ENCODE measurements around the gene CYBA.

CYBA gene

GRCh38 chr16:88635671-88636319, 15.1 kb downstream of the CYBA start:
- no peak for TF ChIP-seq CTCF (IDR thresholded peaks at IDR 0.05; ENCODE audit: extremely low read depth, insufficient read depth, missing control alignments)
- no peak for DNase-seq (ENCODE audit: low spot score)
- in situ Hi-C loops (cut with MboI; ENCODE audit: low pct_unique_long_range_greater_than_20kb, low sequenced_read_pairs, unreplicated experiment), result no loop called here

- in situ Hi-C loops (cut with MboI; ENCODE audit: low pct_unique_long_range_greater_than_20kb, low sequenced_read_pairs, unreplicated experiment), result no loop called here
- DNase-seq (ENCODE audit: low spot score), result no peak
- TF ChIP-seq CTCF (IDR thresholded peaks at IDR 0.05; ENCODE audit: extremely low read depth, insufficient read depth, missing control alignments), result peak; percentile 3
These were observed 15.7 kb downstream of the CYBA start for GRCh38 chr16:88634994-88635670.

- no peak for TF ChIP-seq CTCF (IDR thresholded peaks at IDR 0.05; ENCODE audit: extremely low read depth, insufficient read depth, missing control alignments)
- peak; percentile 87 for DNase-seq (ENCODE audit: low spot score)
- in situ Hi-C loops (cut with MboI; ENCODE audit: low pct_unique_long_range_greater_than_20kb, low sequenced_read_pairs, unreplicated experiment), result no loop called here
These were observed 16.5 kb downstream of the CYBA start for GRCh38 chr16:88634141-88634993.

- peak; percentile 87 for DNase-seq (ENCODE audit: low spot score)
- in situ Hi-C loops (cut with MboI; ENCODE audit: low pct_unique_long_range_greater_than_20kb, low sequenced_read_pairs, unreplicated experiment), result no loop called here
- TF ChIP-seq CTCF (IDR thresholded peaks at IDR 0.05; ENCODE audit: extremely low read depth, insufficient read depth, missing control alignments), result peak; percentile 56
These were observed 17.1 kb downstream of the CYBA start for GRCh38 chr16:88633684-88634140.

- no peak for DNase-seq (ENCODE audit: low spot score)
- in situ Hi-C loops (cut with MboI; ENCODE audit: low pct_unique_long_range_greater_than_20kb, low sequenced_read_pairs, unreplicated experiment), result no loop called here
- no peak for TF ChIP-seq CTCF (IDR thresholded peaks at IDR 0.05; ENCODE audit: extremely low read depth, insufficient read depth, missing control alignments)
These were observed 18.3 kb downstream of the CYBA start for GRCh38 chr16:88632587-88632930.

GRCh38 chr16:88631920-88632586, 18.8 kb downstream of the CYBA start:
- no peak for TF ChIP-seq CTCF (IDR thresholded peaks at IDR 0.05; ENCODE audit: extremely low read depth, insufficient read depth, missing control alignments)
- no peak for DNase-seq (ENCODE audit: low spot score)
- in situ Hi-C loops (cut with MboI; ENCODE audit: low pct_unique_long_range_greater_than_20kb, low sequenced_read_pairs, unreplicated experiment), result no loop called here

All from GM13977 (cell line).